ENCODE data around the gene RPL18.
A peak's percentile ranks its signal among the peaks of the same experiment; 100 is the strongest.

RPL18 gene

DNA sequence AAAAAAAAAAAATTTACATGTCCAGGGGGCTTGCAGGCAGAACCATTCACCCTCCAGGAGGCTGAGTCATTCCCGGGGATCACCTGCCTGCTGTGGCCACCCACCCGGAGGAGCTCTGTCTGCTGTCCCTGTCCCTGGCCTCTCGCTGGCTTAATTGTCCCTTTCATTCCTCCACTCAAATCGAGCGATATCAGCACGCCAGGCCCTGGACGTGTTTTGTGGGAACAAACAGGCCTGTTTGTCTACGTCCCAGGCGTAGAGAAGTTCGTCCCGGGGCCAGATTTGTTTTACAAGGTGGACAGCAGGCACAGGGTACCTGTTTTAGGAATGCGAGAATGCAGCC lies 45.8 kb downstream of the RPL18 start:
- DNase-seq, result no peak

DNA sequence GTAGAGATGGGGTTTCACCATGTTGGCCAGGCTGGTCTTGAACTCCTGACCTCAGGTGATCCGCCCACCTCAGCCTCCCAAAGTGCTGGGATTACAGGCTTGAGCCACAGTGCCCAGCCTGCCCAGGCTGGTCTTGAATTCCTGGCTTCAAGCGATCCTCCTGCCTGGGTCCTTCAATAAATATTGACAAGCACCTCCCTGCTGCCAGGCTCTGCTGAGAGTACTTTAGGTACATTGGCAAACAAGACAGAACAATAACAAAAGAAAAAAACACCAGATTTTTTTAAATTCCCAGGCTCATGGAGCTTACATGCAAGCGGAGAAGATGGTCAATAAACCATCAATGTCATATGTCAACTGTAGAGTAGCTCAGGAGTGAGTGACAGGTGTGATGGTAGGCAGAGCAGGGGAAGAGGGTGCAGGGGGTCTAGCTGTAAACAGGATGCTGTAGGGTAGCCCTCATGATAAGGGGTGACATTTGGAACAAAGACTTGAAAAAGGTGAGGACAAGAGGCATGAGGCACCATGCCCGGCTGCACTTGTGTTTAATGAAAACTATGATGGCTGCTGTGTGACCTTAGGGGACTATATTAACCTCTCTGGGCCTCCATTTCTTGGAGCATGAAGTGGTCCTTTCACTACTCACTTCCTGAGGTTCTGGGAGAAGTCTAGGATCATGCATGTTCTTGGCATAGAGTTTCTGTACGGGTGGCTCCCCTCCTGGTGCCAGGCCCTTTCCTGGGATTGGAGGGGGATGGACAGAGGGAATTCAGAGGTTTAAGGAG lies 47.4 kb downstream of the RPL18 start:
- DNase-seq, result no peak

DNA sequence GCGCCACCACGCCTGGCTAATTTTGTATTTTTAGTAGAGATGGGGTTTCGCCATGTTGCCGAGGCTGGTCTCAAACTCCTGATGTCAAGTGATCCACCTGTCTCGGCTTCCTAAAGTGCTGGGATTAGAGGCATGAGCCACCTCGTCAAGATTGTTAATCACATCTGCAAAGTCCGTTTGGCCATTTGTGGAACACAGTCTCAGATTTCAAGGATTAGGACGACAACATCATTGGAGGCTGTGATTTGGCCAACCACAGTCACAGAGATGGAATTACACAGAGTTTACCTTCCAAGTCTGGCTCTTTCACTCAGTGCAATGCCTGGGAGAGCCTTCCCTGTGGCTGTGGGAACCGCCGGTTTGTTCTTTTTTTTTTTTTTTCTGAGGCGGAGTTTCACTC lies 49.2 kb downstream of the RPL18 start:
- DNase-seq, result peak; percentile 52

DNA sequence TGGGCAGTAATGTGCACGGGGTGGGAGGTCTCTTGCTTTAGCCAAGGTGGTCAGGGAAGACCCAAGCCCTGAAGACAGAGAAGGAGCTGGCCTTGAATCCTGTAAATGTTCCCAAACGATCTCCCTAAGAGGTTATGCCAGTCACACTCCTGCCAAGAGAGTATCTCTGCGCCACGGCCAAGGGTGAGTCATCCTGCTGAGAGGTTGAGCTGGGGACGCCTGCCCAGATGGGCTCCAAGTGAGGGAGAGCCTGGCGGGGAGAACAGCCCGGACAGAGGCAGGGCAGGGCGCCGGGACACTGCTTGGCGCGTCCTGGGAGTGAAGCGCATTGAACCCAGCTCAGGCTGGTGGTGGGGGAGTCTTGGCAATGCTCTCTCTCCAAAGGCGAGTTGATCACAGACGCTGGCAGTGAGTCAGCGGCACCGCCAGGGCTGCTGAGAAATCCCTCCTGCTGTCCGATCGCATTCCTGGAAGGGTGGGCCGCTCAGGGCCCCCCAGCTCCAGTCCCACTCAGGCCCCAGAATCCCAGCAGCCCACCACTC lies 50.6 kb downstream of the RPL18 start:
- peak; percentile 89 for DNase-seq

Measured in fibroblast of skin of right biceps (primary cell).